HL-60 (cell line): ENCODE measurements around the gene RNF14.
A peak's percentile ranks its signal among the peaks of the same experiment; 100 is the strongest.

ENCODE experiments used
- DNase-seq, 2 experiments: peaks; one replicate each; pipeline ENCODE4 v3.0.0-alpha.2; 2010 to 2020; ENCODE audit warnings: low read depth in 1 of 2, low spot score in 1 of 2
- H3K27ac ChIP-seq: fragments of 250-450 bp; sonication (Bioruptor Pico); replicated peaks from 2 replicates; pipeline ENCODE4 v1.5.1; 2020; ENCODE audit warnings: mild to moderate bottlenecking, moderate library complexity
- H3K27me3 ChIP-seq: fragments of 250-450 bp; sonication (Bioruptor Pico); 2 replicates; pipeline ENCODE4 v1.5.1; 2021; ENCODE audit warnings: mild to moderate bottlenecking, moderate library complexity; ENCODE audit not compliant: insufficient read depth, poor library complexity, severe bottlenecking
- H3K4me3 ChIP-seq: replicated peaks from 2 replicates; pipeline ENCODE4 v1.5.1; 2011; ENCODE audit warnings: mild to moderate bottlenecking, control low read depth, low read length; ENCODE audit not compliant: insufficient read depth
- GABPA ChIP-seq: IDR thresholded peaks from 2 replicates; pipeline ENCODE4 v1.6.1; 2012; ENCODE audit warnings: low read depth
- POLR2AphosphoS5 ChIP-seq: IDR thresholded peaks from 2 replicates; pipeline ENCODE4 v1.6.1; 2012; ENCODE audit warnings: low read depth
- SPI1 ChIP-seq: IDR thresholded peaks from 2 replicates; pipeline ENCODE4 v1.6.1; 2012; ENCODE audit warnings: low read depth, mild to moderate bottlenecking, borderline replicate concordance
- TF ChIP-seq, protein P1 (sequence below): IDR thresholded peaks from one replicate; pipeline ENCODE4 v1.5.1; 2011; ENCODE audit warnings: low read length, control low read depth, inconsistent platforms; ENCODE audit not compliant: insufficient read depth
- TF ChIP-seq, protein P2 (sequence below): IDR thresholded peaks from 2 replicates; pipeline ENCODE4 v1.6.1; 2012; ENCODE audit warnings: low read depth; ENCODE audit not compliant: insufficient replicate concordance

The RNF14 gene

DNA sequence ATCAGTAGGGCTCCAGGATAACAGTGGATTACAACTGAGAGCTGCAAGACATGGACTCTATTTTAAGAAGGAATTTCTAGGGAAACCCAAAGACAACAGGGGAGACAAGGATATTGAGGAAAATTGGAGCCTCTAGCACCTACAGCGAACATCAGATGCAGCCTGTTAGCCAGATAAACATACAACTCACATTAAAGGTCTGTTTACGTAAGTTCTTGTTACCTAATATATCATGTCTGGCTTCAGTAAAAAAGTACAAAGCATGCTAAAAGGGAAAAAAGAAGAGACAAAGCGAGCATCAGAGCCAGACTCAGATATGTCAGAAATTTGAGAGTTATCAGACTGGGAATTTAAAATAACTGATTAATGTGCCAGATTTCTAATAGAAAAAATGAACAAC lies 26.8 kb downstream of the RNF14 start:
- Histone ChIP-seq H3K27me3 (no peaks in the 10 kb centered on the region), H3K4me3 (no peak overlapping the region), H3K27ac (no peak overlapping the region)
- no peak for DNase-seq
- TF ChIP-seq GABPA (no peak), POLR2AphosphoS5 (no peak), SPI1 (no peak)
- TF ChIP-seq, protein P1, sequence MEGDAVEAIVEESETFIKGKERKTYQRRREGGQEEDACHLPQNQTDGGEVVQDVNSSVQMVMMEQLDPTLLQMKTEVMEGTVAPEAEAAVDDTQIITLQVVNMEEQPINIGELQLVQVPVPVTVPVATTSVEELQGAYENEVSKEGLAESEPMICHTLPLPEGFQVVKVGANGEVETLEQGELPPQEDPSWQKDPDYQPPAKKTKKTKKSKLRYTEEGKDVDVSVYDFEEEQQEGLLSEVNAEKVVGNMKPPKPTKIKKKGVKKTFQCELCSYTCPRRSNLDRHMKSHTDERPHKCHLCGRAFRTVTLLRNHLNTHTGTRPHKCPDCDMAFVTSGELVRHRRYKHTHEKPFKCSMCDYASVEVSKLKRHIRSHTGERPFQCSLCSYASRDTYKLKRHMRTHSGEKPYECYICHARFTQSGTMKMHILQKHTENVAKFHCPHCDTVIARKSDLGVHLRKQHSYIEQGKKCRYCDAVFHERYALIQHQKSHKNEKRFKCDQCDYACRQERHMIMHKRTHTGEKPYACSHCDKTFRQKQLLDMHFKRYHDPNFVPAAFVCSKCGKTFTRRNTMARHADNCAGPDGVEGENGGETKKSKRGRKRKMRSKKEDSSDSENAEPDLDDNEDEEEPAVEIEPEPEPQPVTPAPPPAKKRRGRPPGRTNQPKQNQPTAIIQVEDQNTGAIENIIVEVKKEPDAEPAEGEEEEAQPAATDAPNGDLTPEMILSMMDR = no peak
- TF ChIP-seq, protein P2, sequence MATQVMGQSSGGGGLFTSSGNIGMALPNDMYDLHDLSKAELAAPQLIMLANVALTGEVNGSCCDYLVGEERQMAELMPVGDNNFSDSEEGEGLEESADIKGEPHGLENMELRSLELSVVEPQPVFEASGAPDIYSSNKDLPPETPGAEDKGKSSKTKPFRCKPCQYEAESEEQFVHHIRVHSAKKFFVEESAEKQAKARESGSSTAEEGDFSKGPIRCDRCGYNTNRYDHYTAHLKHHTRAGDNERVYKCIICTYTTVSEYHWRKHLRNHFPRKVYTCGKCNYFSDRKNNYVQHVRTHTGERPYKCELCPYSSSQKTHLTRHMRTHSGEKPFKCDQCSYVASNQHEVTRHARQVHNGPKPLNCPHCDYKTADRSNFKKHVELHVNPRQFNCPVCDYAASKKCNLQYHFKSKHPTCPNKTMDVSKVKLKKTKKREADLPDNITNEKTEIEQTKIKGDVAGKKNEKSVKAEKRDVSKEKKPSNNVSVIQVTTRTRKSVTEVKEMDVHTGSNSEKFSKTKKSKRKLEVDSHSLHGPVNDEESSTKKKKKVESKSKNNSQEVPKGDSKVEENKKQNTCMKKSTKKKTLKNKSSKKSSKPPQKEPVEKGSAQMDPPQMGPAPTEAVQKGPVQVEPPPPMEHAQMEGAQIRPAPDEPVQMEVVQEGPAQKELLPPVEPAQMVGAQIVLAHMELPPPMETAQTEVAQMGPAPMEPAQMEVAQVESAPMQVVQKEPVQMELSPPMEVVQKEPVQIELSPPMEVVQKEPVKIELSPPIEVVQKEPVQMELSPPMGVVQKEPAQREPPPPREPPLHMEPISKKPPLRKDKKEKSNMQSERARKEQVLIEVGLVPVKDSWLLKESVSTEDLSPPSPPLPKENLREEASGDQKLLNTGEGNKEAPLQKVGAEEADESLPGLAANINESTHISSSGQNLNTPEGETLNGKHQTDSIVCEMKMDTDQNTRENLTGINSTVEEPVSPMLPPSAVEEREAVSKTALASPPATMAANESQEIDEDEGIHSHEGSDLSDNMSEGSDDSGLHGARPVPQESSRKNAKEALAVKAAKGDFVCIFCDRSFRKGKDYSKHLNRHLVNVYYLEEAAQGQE = no peak

DNA sequence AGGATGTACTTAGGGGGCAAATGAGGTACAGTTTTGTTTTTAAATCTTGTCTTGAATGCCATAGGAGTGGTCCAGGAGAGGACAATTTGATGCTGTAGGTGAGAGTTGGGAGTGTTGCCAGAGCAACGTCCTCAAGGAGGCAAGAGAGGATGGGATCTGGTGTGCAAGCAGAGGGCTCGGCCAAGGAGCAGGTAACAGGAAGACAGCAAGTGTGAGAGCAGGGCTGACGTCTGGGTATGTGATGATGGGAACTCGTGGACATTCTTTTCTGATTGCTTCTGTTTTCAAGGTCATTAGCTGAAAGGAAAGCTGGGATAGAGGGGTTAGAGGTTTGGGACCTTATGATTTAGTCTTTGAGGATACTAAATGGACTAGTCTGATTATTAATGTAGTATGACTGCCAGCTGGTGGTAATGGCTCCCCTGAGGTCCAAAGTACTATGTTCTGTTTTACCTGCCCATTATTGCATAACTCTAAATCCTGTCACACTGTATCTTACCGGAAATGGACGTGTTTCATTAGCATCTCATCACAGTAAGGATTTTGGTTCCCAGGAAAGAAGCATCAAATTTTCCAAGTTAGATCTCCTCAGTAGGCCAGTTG lies 28.6 kb downstream of the RNF14 start:
- H3K27me3 ChIP-seq = no peaks in the 10 kb centered on the region
- no peak overlapping the region for H3K27ac ChIP-seq
- H3K4me3 ChIP-seq = no peak overlapping the region
- DNase-seq = no peak
- TF ChIP-seq, protein P2 = no peak

DNA sequence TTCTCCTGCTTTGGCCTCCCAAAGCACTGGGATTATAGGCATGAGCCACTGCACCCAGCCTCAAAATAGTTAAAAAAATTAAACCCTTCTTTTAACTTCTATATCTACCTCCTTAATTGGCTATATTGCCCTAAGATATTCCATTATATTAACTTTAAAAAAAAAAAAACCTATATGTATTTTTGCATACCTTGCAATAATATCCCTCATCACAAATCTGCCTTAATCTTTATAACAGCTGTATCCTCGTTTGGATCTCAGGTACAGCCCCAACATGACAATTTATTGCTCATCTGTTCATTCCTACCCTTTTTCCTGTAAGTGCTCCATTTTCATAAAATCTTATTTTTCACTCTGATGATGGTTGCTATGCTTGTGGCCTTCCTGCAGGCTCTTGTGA lies 31.3 kb downstream of the RNF14 start:
- TF ChIP-seq, protein P2 = no peak
- no peak for TF ChIP-seq POLR2AphosphoS5
- Histone ChIP-seq H3K27me3 (no peaks in the 10 kb centered on the region), H3K4me3 (no peak overlapping the region), H3K27ac (no peak overlapping the region)
- DNase-seq = no peak

DNA sequence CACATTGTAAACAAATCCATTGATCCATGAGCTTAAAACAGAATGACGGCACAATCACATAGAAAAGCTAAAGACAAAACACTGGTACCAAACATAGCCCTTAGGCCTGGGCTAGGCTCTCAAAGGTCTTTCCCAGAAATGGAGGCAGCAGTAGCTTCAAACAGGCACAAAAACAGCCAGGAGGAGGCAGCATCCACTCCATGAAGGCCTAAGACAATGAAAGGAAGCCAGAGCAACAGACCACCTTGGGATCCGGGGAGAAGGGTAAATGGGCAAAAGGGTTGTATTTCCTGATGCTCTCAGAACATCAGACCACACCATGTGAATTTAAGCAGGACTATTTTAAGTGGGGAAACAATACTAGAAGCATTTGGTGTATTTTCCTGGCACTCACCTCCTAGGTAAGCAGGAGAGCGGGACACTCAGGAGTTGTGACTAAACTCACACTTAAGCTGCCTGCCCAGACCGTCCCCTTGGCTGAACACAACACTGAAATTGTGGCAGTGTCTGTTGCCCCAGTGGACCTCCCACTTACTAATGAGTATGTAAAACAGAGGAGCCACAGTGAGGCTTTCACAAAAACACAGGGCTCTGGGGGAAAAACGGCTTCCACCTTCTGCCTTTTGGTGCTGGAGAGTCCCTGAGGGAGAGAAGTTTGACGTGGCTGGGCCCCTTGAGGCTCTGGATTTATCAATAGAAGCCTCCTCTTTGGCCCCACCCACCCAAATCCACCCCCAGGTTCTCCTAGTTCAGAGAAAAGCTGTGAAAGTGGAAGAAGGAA lies 32.0 kb downstream of the RNF14 start:
- Histone ChIP-seq H3K4me3 (no peak overlapping the region), H3K27ac (no peak overlapping the region), H3K27me3 (no peaks in the 10 kb centered on the region)
- TF ChIP-seq, protein P1 = no peak
- TF ChIP-seq POLR2AphosphoS5 = no peak
- no peak for TF ChIP-seq GABPA
- TF ChIP-seq, protein P2 = no peak
- TF ChIP-seq SPI1 = no peak
- peak in 1 of 2 experiments; percentile 12 for DNase-seq
